ENCODE results near the gene PTPRN2.
"Not testable (repeated sequence)": the region's sequence is repeated elsewhere in the genome, so short reads cannot be mapped to it uniquely, and the experiment has no call there.

The PTPRN2 gene

GRCh38 chr7:158278745-158279320, 308.8 kb downstream of the PTPRN2 start:
- DNase-seq: no peak

- no peak for DNase-seq
Observed at GRCh38 chr7:158277219-158278141, 310.1 kb downstream of the PTPRN2 start.

GRCh38 chr7:158276414-158277218, 311.0 kb downstream of the PTPRN2 start:
- no peak for DNase-seq

DNA sequence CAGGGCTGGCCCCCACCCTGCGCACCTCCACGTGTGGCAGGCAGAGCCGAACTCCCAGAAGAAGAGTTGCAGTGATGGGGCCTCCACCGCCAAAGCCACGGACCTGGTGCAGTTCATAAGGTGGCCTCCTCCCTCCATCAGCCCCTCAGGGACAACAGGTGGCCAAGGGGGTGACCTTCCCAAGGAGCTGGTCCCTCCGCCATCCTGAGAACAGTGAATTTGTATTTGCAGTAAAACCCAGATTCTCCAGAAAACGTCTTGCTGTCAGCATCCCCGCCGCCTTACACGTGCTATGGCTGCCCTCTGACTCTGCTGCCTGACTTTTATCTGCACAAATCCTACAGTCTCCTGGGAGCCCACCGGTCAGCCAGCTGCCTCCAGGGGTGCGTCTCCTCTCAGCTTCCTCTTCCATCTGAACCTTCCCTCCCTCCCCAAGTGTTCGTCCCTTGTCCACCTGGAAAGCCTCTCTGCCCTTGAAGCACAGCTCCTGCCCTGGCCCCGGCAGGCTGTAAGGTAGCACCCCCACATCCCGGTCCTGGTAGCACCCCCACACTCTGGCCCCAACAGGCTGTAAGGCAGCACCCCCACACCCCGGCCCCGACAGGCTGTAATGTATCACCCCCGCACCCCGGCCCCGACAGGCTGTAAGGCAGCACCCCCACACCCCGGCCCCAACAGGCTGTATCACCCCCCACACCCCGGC, 311.8 kb downstream of the PTPRN2 start:
- no peak for DNase-seq

DNA sequence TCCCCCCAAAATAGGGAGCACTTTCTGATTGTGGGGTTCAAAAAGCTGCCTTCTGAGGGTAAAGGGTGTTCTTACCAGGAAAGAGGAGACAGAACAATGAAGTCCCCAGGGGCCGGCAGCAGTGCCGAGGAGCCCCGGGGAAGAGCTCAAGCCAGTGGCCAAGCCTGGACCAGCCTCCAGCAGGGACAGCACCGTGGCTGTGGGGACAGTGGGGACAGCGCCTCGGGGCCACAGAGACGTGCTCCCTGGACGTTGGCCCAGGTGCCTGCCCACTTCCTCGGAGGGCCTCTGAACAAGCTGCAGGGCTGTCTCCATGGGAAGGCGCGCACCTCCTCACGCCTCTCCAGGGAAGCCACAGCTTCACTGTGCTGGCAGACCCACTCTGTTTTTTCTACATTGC, 312.6 kb downstream of the PTPRN2 start:
- DNase-seq: no peak

DNA sequence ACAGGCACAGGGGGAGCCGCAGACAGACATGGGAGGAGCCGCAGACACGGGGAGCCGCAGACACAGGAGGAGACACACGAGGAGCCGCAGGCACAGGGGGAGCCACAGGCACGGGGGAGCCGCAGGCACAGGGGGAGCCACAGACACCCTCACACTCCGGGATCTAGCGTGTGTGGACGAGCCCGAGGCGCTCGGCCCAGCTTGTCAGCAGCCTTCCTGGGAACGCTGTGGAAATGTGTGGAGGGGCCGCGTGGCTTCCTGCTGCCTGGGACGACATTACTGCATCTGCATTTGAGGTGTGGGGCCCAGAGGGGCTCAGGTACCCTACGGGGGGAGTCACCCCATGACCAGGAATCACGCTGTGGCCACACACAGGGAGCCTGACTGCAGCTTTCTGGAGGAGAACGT, 313.2 kb downstream of the PTPRN2 start:
- no peak for DNase-seq

DNA sequence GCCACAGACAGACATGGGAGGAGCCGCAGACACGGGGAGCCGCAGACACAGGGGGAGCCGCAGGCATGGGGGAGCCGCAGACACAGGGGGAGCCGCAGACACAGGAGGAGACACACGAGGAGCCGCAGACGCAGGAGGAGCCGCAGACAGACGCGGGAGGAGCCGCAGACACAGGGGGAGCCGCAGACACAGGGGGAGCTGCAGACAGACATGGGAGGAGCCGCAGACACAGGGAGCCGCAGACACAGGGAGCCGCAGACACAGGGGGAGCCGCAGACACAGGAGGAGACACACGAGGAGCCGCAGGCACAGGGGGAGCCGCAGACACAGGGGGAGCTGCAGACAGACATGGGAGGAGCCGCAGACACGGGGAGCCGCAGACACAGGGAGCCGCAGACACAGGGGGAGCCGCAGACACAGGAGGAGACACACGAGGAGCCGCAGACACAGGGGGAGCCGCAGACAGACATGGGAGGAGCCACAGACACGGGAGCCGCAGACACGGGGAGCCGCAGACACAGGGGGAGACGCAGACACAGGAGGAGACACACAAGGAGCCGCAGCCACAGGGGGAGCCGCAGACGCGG, 313.8 kb downstream of the PTPRN2 start:
- DNase-seq: not testable (repeated sequence)

DNA sequence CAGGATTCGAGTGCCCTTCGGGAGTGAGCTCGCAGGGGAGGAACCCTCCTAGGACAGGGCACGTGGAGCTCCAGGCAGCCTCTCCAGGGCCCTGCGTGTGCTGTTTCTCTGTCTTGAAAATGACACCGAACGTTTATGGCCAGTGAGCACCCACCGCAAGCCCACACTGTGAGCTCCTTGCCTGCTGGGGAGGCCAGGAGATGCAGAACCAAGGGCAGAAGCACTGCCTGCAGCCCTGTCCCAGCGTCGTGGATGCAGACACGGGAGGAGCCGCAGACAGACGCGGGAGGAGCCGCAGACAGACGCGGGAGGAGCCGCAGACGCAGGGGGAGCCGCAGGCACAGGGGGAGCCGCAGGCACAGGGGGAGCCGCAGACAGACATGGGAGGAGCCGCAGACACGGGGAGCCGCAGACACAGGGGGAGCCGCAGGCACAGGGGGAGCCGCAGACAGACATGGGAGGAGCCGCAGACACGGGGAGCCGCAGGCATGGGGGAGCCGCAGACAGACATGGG, 314.4 kb downstream of the PTPRN2 start:
- DNase-seq: no peak

- no peak for DNase-seq
Observed at GRCh38 chr7:158272509-158273137, 315.0 kb downstream of the PTPRN2 start.

GRCh38 chr7:158272091-158272490, 315.5 kb downstream of the PTPRN2 start:
- no peak for DNase-seq

GRCh38 chr7:158271646-158272045, 316.0 kb downstream of the PTPRN2 start:
- DNase-seq: no peak

DNA sequence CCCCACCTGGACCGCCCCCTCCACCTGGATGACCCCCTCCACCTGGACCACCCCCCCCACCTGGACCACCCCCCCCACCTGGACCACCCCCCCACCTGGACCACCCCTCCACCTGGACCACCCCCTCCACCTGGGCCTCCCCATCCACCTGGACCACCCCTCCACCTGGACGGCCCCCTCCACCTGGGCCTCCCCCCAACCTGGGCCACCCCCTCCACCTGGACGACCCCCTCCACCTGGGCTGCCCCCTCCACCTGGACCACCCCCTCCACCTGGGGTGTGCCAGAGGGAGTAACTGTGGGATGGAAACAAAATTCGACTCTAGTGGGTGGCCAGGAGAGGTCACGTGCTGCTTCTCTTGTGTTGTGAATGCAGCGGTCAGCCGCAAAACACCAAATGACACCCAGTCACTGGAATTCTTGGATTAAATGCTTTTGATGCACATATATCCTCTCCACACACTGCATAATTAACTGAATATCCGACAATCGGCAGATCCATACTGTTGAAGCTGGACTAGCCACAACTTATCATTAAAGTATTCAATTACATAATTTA, 316.7 kb downstream of the PTPRN2 start:
- no peak for DNase-seq

DNA sequence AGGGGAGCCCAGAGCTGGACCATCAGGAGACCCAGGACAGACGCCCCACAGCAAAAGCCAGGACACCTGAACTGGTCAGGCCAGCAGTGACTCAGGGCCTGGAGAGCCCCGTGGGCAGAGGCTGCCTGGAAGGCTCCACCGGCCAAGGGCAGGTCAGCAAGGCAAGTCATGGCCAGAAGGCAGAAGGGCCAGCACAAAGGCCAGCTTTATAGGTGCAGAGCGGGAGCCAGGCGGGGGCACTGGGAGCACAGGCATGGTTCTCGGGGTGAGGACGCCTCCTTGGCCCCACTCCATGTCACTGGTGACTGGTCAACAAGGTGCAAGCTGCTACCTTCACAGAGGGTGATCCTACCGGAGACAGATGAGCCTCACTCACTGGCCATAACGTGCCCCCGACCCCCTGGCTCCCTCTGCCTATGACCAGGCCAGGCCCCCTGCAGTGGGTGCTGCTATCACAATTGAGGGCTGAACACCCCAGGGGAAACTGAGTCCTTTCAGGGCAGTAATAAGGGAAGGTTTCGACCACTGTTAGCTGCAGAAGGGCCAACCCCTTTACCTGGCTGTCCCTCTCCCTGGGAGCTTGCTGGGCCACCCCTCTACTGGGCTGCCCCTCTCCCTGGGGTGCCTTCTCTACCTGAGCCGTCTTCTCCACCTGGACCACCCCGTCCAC, 317.4 kb downstream of the PTPRN2 start:
- DNase-seq: no peak

- no peak for DNase-seq
Observed at GRCh38 chr7:158268816-158269535, 318.6 kb downstream of the PTPRN2 start.

DNA sequence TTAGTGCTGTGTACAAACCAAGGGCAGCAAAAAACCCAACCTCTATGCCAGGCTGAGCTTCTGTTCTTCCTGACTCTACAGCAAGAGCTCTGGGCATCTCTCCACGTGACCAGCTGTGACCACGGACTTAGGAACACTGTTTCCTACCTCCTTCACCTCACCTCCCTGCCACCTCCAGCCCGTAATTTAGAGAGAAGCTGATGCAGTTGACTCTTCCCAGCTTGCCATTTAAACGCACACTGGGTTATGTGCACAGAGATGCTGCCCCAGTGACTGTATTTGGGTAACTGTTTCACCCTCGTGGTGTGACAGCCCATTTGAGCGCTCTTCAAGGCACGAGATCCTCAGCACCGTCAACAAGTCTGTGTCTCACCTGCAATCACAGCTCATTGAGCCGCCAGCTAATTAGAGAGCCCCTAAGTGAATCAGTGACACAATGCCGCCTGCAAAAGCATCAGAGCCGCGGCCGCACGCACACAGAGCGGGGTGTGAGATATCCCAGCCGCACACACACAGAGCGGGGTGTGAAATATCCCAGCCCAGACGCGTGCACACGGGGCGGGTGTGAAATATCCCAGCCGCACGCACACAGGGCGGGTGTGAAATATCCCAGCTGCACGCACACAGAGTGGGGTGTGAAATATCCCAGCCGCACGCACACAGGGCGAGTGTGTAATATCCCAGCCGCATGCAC, 319.7 kb downstream of the PTPRN2 start:
- DNase-seq: no peak

DNA sequence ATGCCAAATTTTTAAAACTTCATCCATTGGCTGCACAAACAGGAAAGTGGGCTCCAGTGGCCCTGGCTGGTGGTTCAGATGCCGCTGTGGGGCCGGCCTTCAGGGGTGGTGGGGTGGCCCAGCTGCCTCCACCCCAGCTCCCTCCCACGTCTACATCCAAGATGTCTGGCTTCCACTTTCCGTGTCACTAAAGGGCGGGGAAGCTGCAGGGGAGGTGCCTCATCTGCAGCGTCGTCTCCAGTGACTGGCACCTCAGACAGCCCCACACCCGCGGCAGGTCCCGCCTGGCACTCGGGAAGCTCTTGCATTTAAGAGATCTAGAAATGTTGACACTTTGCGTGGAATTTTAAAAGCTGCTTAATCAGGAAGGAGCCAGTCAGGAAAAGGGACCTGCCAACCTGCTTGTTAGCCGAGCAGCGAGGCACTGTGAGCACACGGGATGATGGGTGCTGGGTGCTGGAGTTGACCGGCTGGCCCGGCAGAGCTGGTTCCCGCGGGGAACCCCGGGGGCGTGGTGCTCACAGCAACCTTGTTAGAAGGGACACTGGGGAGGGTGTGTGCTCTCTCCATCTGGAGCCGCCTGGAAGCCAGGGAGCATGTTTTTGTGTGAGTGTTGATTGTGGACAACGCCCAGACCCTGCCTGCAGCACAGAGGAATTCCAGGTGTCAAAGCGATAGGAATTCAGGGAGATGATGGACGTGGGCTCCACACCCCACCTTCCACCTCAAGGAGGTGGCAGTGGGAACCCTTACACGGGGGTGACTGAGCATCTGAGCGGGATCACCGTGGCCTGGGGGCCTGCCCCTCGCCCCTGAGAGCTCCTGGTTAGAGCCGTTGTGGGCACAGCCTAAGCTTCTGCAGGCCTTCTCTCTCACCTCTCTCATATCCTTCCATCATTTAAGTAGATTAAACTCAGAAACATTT, 320.5 kb downstream of the PTPRN2 start:
- DNase-seq: no peak

GRCh38 chr7:158266426-158266816, 321.2 kb downstream of the PTPRN2 start:
- no peak for DNase-seq

DNA sequence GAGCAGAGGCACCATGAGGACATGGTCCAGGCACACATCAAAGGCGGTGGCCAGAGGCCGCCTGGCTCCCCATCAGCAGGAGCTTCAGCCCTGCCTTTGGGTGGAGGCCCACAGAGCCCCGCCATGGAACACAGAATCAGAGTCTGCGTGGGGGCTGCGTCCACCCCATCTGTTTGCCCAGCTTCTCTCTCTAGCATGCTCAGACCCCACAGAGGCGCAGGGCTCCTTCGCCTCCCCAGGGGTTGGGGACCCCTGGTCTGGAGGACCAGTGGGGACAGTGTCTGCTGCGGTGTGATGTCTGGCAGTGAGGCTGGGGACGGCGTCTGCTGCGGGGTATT, 321.9 kb downstream of the PTPRN2 start:
- no peak for DNase-seq

Measured in right kidney (tissue), 1 donor.